GM18951 (cell line): ENCODE results near the gene DCLK1.
"Not testable (repeated sequence)": the region's sequence is repeated elsewhere in the genome, so short reads cannot be mapped to it uniquely, and the experiment has no call there.

Experiments
- POLR2A ChIP-seq: IDR thresholded peaks from 4 replicates; pipeline ENCODE4 v1.6.1; 2011; ENCODE audit warnings: mild to moderate bottlenecking; ENCODE audit not compliant: insufficient read length, insufficient read depth; ENCODE audit errors: extremely low read depth
- in situ Hi-C: fragments of 300-500 bp; cut with MboI; formaldehyde crosslinking; loops from one replicate; pipeline ENCODE4 v1.12.0; 2022; ENCODE audit warnings: low sequenced_read_pairs, mixed read lengths, inconsistent platforms; ENCODE audit not compliant: unreplicated experiment

DCLK1 gene

GRCh38 chr13:35992964-35993363 lies 138.2 kb downstream of the DCLK1 start:
- in situ Hi-C loops, result no loop called here
- TF ChIP-seq POLR2A, result no peak

- in situ Hi-C loops, result no loop called here
Observed at GRCh38 chr13:35990196-35990595, 141.0 kb downstream of the DCLK1 start.

DNA sequence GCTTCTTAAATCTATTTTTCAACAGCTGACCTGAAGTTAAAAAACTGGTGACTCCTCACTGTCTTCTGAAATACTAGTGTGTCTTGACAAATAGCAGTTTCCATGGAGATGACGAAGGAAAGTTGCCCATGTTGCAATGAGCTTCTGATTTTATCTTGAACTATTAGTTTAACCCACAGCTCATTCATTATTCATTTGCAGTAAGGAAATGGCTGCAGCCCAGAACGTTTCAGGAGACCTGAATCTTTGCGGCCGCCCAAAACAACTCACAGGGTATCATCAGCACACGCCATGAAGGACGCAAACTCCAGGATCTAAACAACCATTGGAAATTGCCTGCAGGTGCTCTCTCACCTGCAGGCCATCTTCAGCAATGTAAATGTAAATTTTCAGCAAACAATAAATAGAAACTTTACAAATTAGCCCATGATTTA lies 142.5 kb downstream of the DCLK1 start:
- in situ Hi-C loops, result no loop called here

More at GRCh38 chr13:35990196-35990595, 141.0 kb downstream of the DCLK1 start:
- no peak for TF ChIP-seq POLR2A

DNA sequence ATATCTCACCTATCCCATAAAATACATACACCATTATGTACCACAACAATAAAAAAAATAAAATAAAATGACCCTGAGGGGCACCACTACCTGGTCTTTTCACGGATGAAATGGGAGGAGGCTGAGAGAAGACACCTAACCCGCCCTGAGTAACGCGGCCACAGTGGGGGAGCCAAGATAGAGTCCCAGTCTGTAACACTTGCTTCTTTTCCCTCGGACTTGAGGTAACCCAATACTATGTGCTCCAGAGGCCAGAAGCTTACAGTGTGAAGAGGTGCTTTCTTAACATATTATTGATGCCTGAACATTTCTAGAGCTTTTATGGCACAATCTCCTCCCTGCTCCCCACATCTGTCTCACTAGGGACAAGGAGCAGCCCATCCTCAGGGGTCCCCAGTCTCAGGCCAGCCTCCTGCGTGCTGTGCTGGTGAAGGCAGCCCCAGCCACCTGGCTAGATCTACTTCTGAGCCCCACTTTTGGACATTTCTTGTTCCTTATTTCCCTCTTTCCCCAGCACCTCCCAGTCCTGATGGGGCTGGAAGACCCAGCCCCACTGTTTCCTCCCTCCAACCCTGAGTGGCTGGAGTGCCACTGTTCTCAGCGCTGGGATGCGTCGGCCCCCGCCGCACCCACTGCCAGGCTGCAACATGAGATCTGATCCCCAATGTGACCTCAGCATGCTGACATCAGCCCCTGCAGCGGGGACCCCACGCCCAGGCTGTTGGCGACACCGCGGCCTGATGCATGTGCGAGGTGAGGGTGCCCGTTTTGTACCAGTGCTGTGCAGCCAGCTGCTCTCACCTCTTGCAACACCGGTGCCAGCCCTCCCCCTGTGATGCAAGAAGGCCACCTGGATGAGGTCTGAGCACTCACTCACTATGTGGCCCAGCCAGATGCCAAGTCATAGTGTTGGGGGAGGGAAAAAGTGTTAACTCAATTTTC lies 143.3 kb downstream of the DCLK1 start:
- no peak for TF ChIP-seq POLR2A
- in situ Hi-C loops, result no loop called here

More for the DNA sequence above, 142.5 kb downstream of the DCLK1 start:
- no peak for TF ChIP-seq POLR2A

- in situ Hi-C loops, result no loop called here
- no peak for TF ChIP-seq POLR2A
Observed at GRCh38 chr13:35984776-35985453, 146.3 kb downstream of the DCLK1 start.

- TF ChIP-seq POLR2A, result no peak
- in situ Hi-C loops, result no loop called here
Observed at GRCh38 chr13:35984287-35984686, 146.9 kb downstream of the DCLK1 start.

DNA sequence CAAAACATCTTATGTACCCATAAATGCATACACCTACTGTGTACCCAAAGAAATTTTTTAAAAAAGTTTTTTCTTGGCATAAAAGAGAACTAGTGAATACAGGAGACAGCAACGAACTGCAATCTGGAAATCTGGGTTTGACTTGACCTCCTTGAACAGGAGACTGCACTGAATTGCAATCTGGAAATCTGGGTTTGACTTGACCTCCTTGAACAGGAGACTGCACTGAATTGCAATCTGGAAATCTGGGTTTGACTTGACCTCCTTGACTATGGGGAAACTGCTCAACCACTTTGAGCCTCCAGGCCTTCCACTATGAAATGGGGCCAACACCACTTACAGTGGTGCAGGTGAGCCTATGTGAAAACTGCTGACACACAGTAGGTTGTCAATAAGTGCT lies 147.5 kb downstream of the DCLK1 start:
- in situ Hi-C loops, result not testable (repeated sequence)

- in situ Hi-C loops, result no loop called here
- no peak for TF ChIP-seq POLR2A
Observed at GRCh38 chr13:35983206-35983605, 148.0 kb downstream of the DCLK1 start.

DNA sequence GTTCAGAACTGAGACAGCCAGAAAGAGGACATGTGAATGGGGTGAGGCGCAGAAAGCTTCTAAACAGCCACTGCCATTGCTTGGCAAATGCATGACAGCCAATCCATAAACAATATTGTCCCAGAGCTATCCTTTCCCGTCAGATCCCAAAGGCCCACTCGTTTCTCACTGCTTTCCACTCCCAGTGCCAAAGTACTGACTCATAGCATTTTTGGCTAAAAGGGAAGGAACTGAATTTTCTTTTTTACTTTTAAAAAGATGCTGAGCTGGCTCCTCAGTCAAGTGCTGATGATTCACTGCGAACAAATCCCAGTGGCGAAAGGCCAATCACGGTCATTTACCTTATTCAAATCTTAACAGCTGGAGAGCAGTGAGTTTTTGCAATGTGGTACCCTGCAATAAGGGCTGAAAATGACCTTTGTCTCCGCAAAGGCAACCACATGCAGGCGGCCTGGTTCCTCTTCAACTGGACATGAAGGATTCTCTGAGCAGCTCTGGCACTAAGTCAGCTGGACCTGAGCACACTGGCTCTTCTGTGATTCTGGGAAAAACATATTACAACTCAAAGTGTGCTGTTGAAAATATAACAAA lies 151.7 kb downstream of the DCLK1 start:
- TF ChIP-seq POLR2A, result no peak
- in situ Hi-C loops, result loop anchor here (5.0 kb wide), 1 partner anchor 293 kb away; no protein-coding TSS in a partner anchor

GRCh38 chr13:35978607-35979316 lies 152.4 kb downstream of the DCLK1 start:
- no peak for TF ChIP-seq POLR2A
- in situ Hi-C loops, result loop anchor here (5.0 kb wide), 1 partner anchor 294 kb away; no protein-coding TSS in a partner anchor

DNA sequence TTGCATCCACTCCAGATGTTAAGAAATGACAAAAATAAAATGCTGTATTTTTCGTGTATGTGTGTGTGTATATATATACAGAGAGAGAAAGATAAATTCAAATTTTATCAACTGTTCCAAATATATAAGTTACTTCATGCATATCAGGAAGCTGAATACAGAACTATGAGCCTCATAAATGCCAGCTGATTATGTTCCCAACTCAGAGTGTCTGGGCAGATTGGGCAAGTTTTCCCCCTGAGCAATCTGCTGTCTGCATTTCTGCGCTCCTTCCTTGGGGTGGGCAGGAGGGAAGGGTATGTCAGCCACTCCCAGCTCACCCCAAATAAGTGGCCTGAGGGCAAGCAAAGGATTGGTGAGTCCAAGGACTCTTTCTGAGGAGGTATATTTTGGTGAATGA lies 154.1 kb downstream of the DCLK1 start:
- no peak for TF ChIP-seq POLR2A
- in situ Hi-C loops, result loop anchor here (5.0 kb wide), 1 partner anchor 295 kb away; no protein-coding TSS in a partner anchor

- in situ Hi-C loops, result loop anchor here (5.0 kb wide), 1 partner anchor 296 kb away; no protein-coding TSS in a partner anchor
- no peak for TF ChIP-seq POLR2A
Observed at GRCh38 chr13:35976126-35976525, 155.1 kb downstream of the DCLK1 start.

GRCh38 chr13:35966951-35967350 lies 164.2 kb downstream of the DCLK1 start:
- in situ Hi-C loops, result not testable (repeated sequence)

GRCh38 chr13:35966024-35966423 lies 165.2 kb downstream of the DCLK1 start:
- no peak for TF ChIP-seq POLR2A
- in situ Hi-C loops, result no loop called here
